GM19324 (cell line): ENCODE results near the gene SUPT5H.

Source experiments
- ATAC-seq: cut with Tn5 transposase; IDR thresholded peaks from one replicate; pipeline ENCODE4 v1.9.1; 2021; ENCODE audit warnings: mild to moderate bottlenecking, moderate library complexity; ENCODE audit not compliant: unreplicated experiment, low FRiP score

Gene SUPT5H

DNA sequence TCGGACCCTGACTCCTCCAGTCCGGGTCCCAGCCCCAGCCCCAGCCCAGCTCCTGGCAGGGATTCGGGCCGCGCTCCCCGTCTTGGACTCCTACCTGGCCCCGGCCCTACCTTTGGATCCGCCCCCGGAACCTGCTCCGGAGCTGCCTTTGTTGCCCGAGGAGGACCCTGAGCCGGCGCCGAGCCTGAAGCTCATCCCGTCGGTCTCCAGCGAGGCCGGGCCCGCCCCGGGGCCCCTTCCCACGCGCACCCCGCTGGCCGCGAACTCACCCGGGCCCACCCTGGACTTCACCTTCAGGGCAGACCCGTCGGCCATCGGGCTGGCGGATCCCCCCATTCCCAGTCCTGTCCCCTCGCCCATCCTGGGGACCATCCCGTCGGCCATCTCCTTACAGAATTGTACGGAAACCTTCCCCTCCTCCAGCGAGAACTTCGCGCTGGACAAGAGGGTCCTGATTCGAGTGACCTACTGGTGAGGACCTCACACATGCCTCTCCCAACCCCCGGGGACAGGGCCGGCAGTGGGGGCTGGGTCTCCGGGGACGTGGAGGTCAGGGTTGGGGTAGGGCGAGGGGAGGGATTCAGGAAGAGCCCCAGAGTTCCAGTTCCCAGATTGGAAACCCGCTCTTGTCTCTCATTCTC is 70.3 kb downstream of the SUPT5H start:
- no peak for ATAC-seq

DNA sequence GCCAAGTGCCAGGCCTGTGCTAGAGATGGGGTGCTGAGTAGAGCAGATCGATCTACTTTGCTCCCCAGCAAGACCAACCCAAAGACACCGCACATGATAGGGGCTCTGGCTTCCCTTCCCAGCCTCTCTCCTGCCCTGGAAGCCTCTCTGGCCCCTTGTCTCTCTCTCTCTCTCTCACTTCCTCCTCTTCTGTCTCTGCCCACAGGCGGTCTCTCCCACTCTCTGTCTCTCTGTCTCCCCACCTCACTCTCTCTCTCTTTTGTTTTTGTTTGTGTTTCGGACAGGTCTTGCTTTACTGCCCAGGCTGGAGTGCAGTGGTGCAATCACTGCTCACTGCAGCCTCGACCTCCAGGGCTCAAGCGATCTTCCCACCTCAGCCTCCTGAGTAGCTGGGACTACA is 70.9 kb downstream of the SUPT5H start:
- no peak for ATAC-seq

DNA sequence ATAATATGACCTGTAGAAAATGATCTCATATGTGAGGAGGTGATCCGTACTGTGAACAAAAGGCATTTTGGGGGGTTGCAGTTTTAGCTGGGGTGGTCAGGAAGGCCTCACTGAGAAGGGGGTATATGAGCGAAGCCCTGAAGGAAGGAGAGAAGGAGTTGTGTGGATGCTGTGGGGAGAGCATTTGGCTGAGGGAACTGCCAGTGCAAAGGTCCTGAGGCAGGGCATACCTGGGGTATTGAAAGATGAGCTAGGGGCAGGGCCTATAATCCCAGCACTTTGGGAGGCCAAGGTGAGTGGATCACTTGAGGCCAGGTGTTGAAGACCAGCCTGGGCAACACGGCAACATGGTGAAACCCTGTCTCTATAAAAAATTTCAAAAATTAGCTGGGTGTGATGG is 72.0 kb downstream of the SUPT5H start:
- ATAC-seq: no peak

DNA sequence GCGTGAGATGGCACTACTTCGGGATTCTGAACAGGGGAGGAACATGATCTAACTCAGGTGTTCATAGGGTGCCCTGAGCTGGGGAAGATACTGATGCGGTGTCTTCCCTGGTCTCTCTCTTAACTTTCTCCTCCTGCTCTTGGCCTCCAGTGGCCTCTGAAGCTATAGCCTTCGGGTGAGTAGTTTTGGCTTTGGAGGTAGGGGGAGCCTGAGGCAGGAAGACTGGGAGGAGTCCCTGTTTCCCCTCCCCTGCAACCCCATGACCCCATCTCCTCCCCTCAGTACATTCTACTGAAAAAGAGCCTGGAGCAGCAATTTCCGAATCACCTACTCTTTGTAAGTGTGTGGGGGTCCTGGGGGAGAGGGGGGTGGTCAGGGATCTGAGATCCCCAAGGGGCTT is 73.1 kb downstream of the SUPT5H start:
- ATAC-seq: no peak

DNA sequence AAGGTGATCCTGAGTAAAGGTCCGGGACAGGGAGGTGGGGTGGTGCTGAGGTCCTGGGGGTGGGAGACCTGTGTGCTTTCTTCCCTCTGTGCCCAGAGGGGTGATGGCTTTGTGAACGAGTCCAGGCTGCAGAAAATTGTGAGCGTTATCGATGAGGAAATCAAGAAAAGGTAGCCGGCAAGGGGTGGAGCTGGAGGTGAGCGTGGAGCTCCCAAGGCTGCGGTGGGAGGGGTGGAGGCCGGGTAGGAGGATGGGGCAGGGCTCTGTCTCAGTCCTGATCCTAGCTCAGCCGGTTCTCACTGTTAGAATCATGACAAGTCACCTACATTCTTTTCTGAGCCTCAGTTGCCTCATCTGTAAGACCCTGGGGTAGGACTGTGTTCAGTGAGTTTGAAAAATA is 73.6 kb downstream of the SUPT5H start:
- ATAC-seq: no peak

DNA sequence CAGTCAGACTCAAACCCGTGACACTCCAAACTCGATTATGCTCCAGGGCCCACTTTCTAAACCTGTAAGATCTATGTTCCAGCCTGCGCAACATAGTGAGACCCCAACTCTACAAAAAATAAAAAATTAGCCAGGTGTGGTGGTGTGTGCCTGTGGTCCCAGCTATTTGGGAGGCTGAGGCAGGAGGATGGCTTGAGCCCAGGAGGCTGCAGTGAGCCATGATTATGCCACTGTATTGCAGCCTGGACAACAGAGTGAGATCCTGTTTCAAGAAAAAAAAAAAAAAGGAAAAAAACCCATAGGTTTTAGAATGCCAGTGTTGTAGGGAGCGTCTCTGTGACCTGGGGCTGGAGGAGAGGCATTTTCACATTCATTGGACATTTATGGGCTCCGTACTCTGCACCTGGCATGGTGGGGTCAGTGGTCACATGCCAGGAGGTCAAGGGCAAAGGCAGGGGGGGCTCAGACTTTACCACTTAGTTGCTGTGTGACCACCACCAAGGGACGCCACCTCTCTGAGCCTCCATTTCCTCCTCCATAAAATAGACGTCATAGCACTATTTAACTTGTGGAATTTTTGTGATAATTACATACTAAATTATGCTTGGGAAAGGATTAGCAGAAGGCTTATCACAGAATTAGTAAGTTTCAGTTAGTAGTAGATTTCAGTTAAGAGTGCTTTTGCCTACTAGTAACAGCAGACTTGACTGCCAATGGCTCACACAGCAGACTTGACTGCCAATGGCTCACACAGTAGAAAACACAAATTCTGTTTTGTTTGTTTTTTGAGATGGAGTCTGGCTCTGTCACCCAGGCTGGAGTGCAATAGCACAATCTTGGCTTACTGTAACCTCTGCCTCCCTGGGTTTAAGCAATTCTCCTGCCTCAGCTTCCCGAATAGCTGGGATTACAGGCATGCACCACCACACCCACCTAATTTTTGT is 75.4 kb downstream of the SUPT5H start:
- ATAC-seq: no peak

DNA sequence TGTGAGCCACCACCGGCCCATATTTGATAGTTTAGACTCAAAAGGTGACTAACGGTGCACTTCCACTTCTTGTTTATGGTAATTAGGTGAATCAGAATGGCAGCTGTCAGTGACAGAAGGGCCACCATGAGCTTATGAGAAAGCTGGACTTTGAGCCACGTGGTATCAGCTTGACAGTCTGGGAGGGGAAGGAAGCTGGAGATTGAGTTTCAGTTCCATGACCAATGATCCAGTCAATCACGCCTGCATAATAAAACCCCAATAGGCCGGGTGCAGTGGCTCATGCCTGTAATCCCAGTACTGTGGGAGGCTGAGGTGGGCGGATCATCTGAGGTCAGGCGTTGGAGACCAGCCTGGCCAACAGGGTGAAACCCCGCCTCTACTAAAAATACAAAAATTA is 79.1 kb downstream of the SUPT5H start:
- ATAC-seq: no peak

DNA sequence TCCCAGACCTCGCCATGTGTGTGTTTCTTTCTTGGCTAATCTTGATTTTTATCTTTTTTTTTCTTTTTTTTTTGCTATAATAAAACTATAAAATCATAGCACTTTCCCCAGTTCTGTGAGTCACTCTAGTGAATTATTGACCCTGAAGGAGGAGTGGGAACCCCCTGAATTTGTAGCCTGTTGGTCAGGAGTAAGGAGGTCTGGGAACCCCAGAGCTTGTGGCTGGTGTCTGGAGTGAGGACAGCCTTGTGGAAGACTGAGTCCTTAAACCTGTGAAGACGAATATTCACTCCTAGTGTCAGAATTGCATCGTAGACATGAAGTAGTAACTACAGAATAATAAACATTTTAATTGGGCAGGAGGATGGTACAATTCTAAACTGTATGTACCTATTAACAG is 79.8 kb downstream of the SUPT5H start:
- no peak for ATAC-seq
